Neural progenitor cell (in vitro differentiated cells): ENCODE measurements around the gene PRR35. TPM values are rescaled to one million over a fixed set of nuclear protein-coding genes. Genes with fewer than 3 reads are reported as not detected.

Source experiments
- DNase-seq: peaks from one replicate; pipeline ENCODE4 v3.0.0-alpha.2; 2016; ENCODE audit warnings: low spot score
- H2AFZ ChIP-seq: fragments of 200-600 bp; sonication (generic); replicated peaks from 2 replicates; pipeline ENCODE4 v1.6.1; 2016; ENCODE audit warnings: antibody characterized with exemption
- H3F3A ChIP-seq: fragments of 200-600 bp; sonication (generic); 2 replicates; pipeline ENCODE4 v1.6.1; 2016; ENCODE audit warnings: antibody characterized with exemption, low read depth
- H3K27ac ChIP-seq: fragments of 200-600 bp; sonication (generic); 2 replicates; pipeline ENCODE4 v1.5.1; 2016; ENCODE audit warnings: mild to moderate bottlenecking
- H3K27me3 ChIP-seq: fragments of 200-600 bp; sonication (generic); 2 replicates; pipeline ENCODE4 v1.6.1; 2016; ENCODE audit warnings: mild to moderate bottlenecking, moderate library complexity
- H3K36me3 ChIP-seq: fragments of 200-600 bp; sonication (generic); 2 replicates; pipeline ENCODE4 v1.5.1; 2016
- H3K4me1 ChIP-seq: fragments of 200-600 bp; sonication (generic); 2 replicates; pipeline ENCODE4 v1.6.1; 2016; ENCODE audit warnings: mixed run types
- H3K4me2 ChIP-seq: fragments of 200-600 bp; sonication (generic); 2 replicates; pipeline ENCODE4 v1.6.1; 2016
- H3K4me3 ChIP-seq: fragments of 200-600 bp; sonication (generic); 2 replicates; pipeline ENCODE4 v1.5.1; 2016
- H3K79me2 ChIP-seq: fragments of 200-600 bp; sonication (generic); 2 replicates; pipeline ENCODE4 v1.6.1; 2016; ENCODE audit warnings: low read depth
- H3K9ac ChIP-seq: fragments of 200-600 bp; sonication (generic); 2 replicates; pipeline ENCODE4 v1.6.1; 2016
- H3K9me3 ChIP-seq: fragments of 200-600 bp; sonication (generic); 2 replicates; pipeline ENCODE4 v1.5.1; 2016; ENCODE audit warnings: low read depth
- H4K20me1 ChIP-seq: fragments of 200-600 bp; sonication (generic); 2 replicates; pipeline ENCODE4 v1.6.1; 2016; ENCODE audit warnings: low read depth
- H3K27ac Mint-ChIP-seq: 3 replicates; pipeline ENCODE4 v1.8.0; 2021; ENCODE audit warnings: mixed read lengths
- H3K27me3 Mint-ChIP-seq: 2 replicates; pipeline ENCODE4 v1.8.0; 2022; ENCODE audit warnings: low read depth, mild to moderate bottlenecking, inconsistent platforms, moderate library complexity, mixed read lengths; ENCODE audit not compliant: insufficient read depth
- H3K36me3 Mint-ChIP-seq: 3 replicates; pipeline ENCODE4 v1.8.0; 2021; ENCODE audit warnings: mixed read lengths
- H3K4me1 Mint-ChIP-seq: 3 replicates; pipeline ENCODE4 v1.8.0; 2021; ENCODE audit warnings: mixed read lengths
- H3K4me3 Mint-ChIP-seq: 3 replicates; pipeline ENCODE4 v1.8.0; 2021; ENCODE audit warnings: mild to moderate bottlenecking, moderate library complexity, mixed read lengths
- H3K9me3 Mint-ChIP-seq: 3 replicates; pipeline ENCODE4 v1.8.0; 2020; ENCODE audit warnings: mixed read lengths
- CTCF ChIP-seq: fragments of 200-600 bp; sonication (generic); IDR thresholded peaks from 2 replicates; pipeline ENCODE4 v1.5.1; 2017; ENCODE audit warnings: antibody characterized with exemption, mild to moderate bottlenecking
- EZH2 ChIP-seq: fragments of 200-600 bp; sonication (generic); IDR thresholded peaks from 2 replicates; pipeline ENCODE4 v1.6.1; 2017; ENCODE audit warnings: antibody characterized with exemption, mild to moderate bottlenecking, moderate library complexity
- EZH2phosphoT487 ChIP-seq: fragments of 200-600 bp; sonication (generic); IDR thresholded peaks from 2 replicates; pipeline ENCODE4 v1.6.1; 2017; ENCODE audit warnings: antibody characterized with exemption
- total RNA-seq: library from RNA; depleted of rRNA; stranded (reverse); fragments of >200 nt; gene quantifications from 2 replicates; pipeline ENCODE4 v1.2.3, GENCODE V29; 2015; ENCODE audit warnings: low replicate concordance

The PRR35 gene
- total RNA-seq, 1 donor from 2014 or later: not detected

GRCh38 chr16:543301-544164 is 16.7 kb upstream of the PRR35 start:
- Mint-ChIP-seq H3K27ac (no peak overlapping the region), H3K36me3 (peaks cover 5% of the 10 kb centered on the region), H3K27me3 (peaks cover 5% of the 10 kb centered on the region), H3K4me1 (no peaks in the 10 kb centered on the region), H3K4me3 (no peak overlapping the region), H3K9me3 (no peaks in the 10 kb centered on the region)
- Histone ChIP-seq H3K4me2 (no peak overlapping the region), H3K4me1 (no peaks in the 10 kb centered on the region), H3K9me3 (no peaks in the 10 kb centered on the region), H3K79me2 (no peaks in the 10 kb centered on the region), H3K27me3 (no peaks in the 10 kb centered on the region), H3F3A (no peaks in the 10 kb centered on the region), H4K20me1 (peaks cover 23% of the 10 kb centered on the region), H3K27ac (no peak overlapping the region), H3K36me3 (no peaks in the 10 kb centered on the region), H2AFZ (no peak overlapping the region), H3K4me3 (no peak overlapping the region), H3K9ac (no peak overlapping the region)
- no peak for DNase-seq
- TF ChIP-seq CTCF (no peak), EZH2phosphoT487 (no peak)

- no peaks in the 10 kb centered on the region for H3F3A ChIP-seq
- H3K79me2 ChIP-seq: no peaks in the 10 kb centered on the region
- peaks cover 5% of the 10 kb centered on the region for H3K27me3 Mint-ChIP-seq
- H3K9me3 Mint-ChIP-seq: no peaks in the 10 kb centered on the region
- H3K9ac ChIP-seq: no peak overlapping the region
- no peak overlapping the region for H3K27ac ChIP-seq
- no peak overlapping the region for H3K4me2 ChIP-seq
- H4K20me1 ChIP-seq: peaks cover 23% of the 10 kb centered on the region
- H3K36me3 ChIP-seq: no peaks in the 10 kb centered on the region
- no peak overlapping the region for H2AFZ ChIP-seq
- peaks cover 5% of the 10 kb centered on the region for H3K36me3 Mint-ChIP-seq
- no peak overlapping the region for H3K4me3 Mint-ChIP-seq
- no peak for DNase-seq
- TF ChIP-seq EZH2phosphoT487 (no peak), CTCF (no peak), EZH2 (no peak)
- H3K9me3 ChIP-seq: no peaks in the 10 kb centered on the region
- H3K4me3 ChIP-seq: no peak overlapping the region
- no peaks in the 10 kb centered on the region for H3K4me1 ChIP-seq
- no peaks in the 10 kb centered on the region for H3K27me3 ChIP-seq
- H3K4me1 Mint-ChIP-seq: no peaks in the 10 kb centered on the region
- no peak overlapping the region for H3K27ac Mint-ChIP-seq
Measured at GRCh38 chr16:544517-544916, 15.7 kb upstream of the PRR35 start.

- TF ChIP-seq EZH2phosphoT487 (no peak), CTCF (peak; percentile 66)
- no peak overlapping the region for H3K27ac ChIP-seq
- H3K4me3 Mint-ChIP-seq: no peak overlapping the region
Measured at GRCh38 chr16:546909-547770, 13.1 kb upstream of the PRR35 start.

More at GRCh38 chr16:546909-547770, 13.1 kb upstream of the PRR35 start:
- Histone ChIP-seq H3K79me2 (no peaks in the 10 kb centered on the region), H3K27me3 (no peaks in the 10 kb centered on the region), H3K36me3 (no peaks in the 10 kb centered on the region), H3F3A (no peaks in the 10 kb centered on the region), H4K20me1 (peaks cover 11% of the 10 kb centered on the region), H2AFZ (no peak overlapping the region), H3K9ac (no peak overlapping the region), H3K4me2 (peak overlapping the region; percentile 22), H3K4me1 (no peaks in the 10 kb centered on the region), H3K9me3 (no peaks in the 10 kb centered on the region), H3K4me3 (no peak overlapping the region)
- H3K27me3 Mint-ChIP-seq: peaks cover 4% of the 10 kb centered on the region
- H3K4me1 Mint-ChIP-seq: no peaks in the 10 kb centered on the region
- no peaks in the 10 kb centered on the region for H3K9me3 Mint-ChIP-seq
- peak; percentile 82 for DNase-seq
- peaks cover 3% of the 10 kb centered on the region for H3K36me3 Mint-ChIP-seq
- no peak overlapping the region for H3K27ac Mint-ChIP-seq
